Type B pancreatic cell (in vitro differentiated cells): ENCODE data around the gene CFAP65. TPM values are rescaled to one million over a fixed set of nuclear protein-coding genes. Genes with fewer than 3 reads are reported as not detected.

ENCODE experiments used
- DNase-seq: peaks from one replicate; pipeline ENCODE4 v3.0.0; 2021; ENCODE audit warnings: mixed read lengths; ENCODE audit not compliant: unreplicated experiment; ENCODE audit errors: extremely low spot score
- H3K27ac Mint-ChIP-seq: 2 replicates; pipeline ENCODE4 v1.8.0; 2021; ENCODE audit warnings: mild to moderate bottlenecking, mixed read lengths
- H3K27me3 Mint-ChIP-seq: 2 replicates; pipeline ENCODE4 v1.8.0; 2021; ENCODE audit warnings: mixed read lengths
- H3K36me3 Mint-ChIP-seq: 2 replicates; pipeline ENCODE4 v1.8.0; 2021; ENCODE audit warnings: mixed read lengths
- H3K4me1 Mint-ChIP-seq: one replicate; pipeline ENCODE4 v1.8.0; 2021; ENCODE audit warnings: mixed read lengths; ENCODE audit not compliant: unreplicated experiment
- H3K4me3 Mint-ChIP-seq: 2 replicates; pipeline ENCODE4 v1.8.0; 2021; ENCODE audit warnings: mild to moderate bottlenecking, mixed read lengths
- H3K9me3 Mint-ChIP-seq: 2 replicates; pipeline ENCODE4 v1.8.0; 2021; ENCODE audit warnings: mixed read lengths
- total RNA-seq: library from RNA; stranded (reverse); gene quantifications from 2 replicates; pipeline ENCODE4 v1.2.1, GENCODE V29; 2021; ENCODE audit warnings: low replicate concordance
- TF ChIP-seq, protein P1 (sequence below): fragments of 200-600 bp; sonication (generic); conservative IDR thresholded peaks from 2 replicates; pipeline ENCODE4 v1.5.0; 2021; ENCODE audit warnings: antibody characterized with exemption, mild to moderate bottlenecking

CFAP65 gene
- total RNA-seq, 1 donor from 2014 or later = 2.1 TPM

DNA sequence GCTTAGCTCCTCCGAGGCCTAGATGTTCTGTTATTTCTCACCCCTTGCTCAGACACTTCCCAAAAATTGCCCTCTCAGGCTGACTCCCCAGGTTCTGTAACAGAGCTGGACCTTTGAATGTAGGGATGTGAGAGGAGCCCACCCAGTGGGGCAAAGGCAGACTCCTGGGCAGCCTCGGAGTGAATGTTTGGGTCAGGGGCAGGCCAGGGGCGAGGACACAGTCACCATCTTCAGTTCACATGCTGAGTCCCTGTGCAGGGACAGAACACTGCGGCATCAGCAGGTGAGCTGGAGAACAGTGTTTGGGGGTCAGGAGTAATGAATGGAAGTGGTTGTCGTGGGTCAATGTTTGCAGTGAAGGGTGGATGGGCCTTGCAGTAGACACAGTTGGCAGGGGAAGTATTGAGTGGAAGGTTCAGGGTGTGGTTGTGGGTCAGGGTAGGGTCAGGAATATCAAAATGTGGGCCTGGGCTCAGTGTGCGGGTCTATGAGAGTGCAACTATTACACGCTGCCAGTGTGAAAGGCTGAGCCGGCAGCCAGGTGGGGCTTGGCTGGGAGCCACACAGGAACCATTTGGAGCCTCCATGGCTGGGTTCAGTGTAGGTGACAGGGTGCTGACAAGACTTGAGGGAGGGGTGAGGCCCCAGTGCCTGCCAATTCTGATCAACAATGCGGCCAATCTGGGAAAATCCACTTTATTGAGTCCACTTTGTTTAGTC lies 15.0 kb upstream of the CFAP65 start:
- no peak for DNase-seq
- no peaks in the 10 kb centered on the region for H3K36me3 Mint-ChIP-seq
- no peaks in the 10 kb centered on the region for H3K4me1 Mint-ChIP-seq
- no peaks in the 10 kb centered on the region for H3K9me3 Mint-ChIP-seq
- no peak overlapping the region for H3K4me3 Mint-ChIP-seq
- peaks cover 83% of the 10 kb centered on the region for H3K27me3 Mint-ChIP-seq
- H3K27ac Mint-ChIP-seq = no peak overlapping the region
- TF ChIP-seq, protein P1, sequence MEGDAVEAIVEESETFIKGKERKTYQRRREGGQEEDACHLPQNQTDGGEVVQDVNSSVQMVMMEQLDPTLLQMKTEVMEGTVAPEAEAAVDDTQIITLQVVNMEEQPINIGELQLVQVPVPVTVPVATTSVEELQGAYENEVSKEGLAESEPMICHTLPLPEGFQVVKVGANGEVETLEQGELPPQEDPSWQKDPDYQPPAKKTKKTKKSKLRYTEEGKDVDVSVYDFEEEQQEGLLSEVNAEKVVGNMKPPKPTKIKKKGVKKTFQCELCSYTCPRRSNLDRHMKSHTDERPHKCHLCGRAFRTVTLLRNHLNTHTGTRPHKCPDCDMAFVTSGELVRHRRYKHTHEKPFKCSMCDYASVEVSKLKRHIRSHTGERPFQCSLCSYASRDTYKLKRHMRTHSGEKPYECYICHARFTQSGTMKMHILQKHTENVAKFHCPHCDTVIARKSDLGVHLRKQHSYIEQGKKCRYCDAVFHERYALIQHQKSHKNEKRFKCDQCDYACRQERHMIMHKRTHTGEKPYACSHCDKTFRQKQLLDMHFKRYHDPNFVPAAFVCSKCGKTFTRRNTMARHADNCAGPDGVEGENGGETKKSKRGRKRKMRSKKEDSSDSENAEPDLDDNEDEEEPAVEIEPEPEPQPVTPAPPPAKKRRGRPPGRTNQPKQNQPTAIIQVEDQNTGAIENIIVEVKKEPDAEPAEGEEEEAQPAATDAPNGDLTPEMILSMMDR = no peak

GRCh38 chr2:219054956-219055903 lies 13.9 kb upstream of the CFAP65 start:
- TF ChIP-seq, protein P1 = no peak
- H3K4me3 Mint-ChIP-seq = no peak overlapping the region
- H3K27ac Mint-ChIP-seq = no peak overlapping the region
- H3K4me1 Mint-ChIP-seq = no peaks in the 10 kb centered on the region
- peaks cover 92% of the 10 kb centered on the region for H3K27me3 Mint-ChIP-seq
- H3K9me3 Mint-ChIP-seq = no peaks in the 10 kb centered on the region
- H3K36me3 Mint-ChIP-seq = no peaks in the 10 kb centered on the region
- DNase-seq = no peak

DNA sequence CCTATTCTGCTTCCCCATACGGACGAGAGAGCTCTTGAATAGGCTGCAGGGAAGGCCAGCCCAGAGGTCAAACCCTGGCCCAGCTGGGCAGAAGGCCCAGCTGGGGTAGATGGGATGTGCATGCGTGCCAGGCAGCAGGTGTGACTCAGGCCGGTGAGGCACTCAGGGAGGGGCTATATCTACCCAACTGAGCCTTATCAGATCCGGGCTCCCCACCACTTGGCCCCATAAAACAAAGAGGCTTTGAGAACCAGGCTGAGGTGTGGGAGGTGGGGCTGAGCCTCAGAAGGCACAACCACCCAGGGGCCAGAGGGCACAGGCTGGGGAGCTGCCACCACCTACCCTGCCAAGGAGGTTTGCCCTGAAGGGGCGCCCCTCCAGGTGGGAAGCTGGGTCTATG lies 8.0 kb upstream of the CFAP65 start:
- Mint-ChIP-seq H3K36me3 (no peaks in the 10 kb centered on the region), H3K27ac (no peak overlapping the region), H3K4me3 (no peak overlapping the region), H3K9me3 (no peaks in the 10 kb centered on the region), H3K4me1 (no peaks in the 10 kb centered on the region), H3K27me3 (peaks cover 75% of the 10 kb centered on the region)
- TF ChIP-seq, protein P1 = no peak
- DNase-seq = no peak

GRCh38 chr2:219045937-219046550 lies 4.7 kb upstream of the CFAP65 start:
- Mint-ChIP-seq H3K27ac (no peak overlapping the region), H3K4me3 (no peak overlapping the region), H3K36me3 (no peaks in the 10 kb centered on the region), H3K4me1 (peaks cover 4% of the 10 kb centered on the region), H3K9me3 (no peaks in the 10 kb centered on the region), H3K27me3 (peaks cover 79% of the 10 kb centered on the region)
- DNase-seq = no peak
- TF ChIP-seq, protein P1 = no peak

- Mint-ChIP-seq H3K9me3 (no peaks in the 10 kb centered on the region), H3K4me3 (no peak overlapping the region), H3K27ac (no peak overlapping the region), H3K27me3 (peaks cover 79% of the 10 kb centered on the region), H3K4me1 (peaks cover 5% of the 10 kb centered on the region), H3K36me3 (no peaks in the 10 kb centered on the region)
- TF ChIP-seq, protein P1 = no peak
- DNase-seq = no peak
Observed at GRCh38 chr2:219042750-219043149, 1.4 kb upstream of the CFAP65 start.
